ENCODE data around the gene SH3PXD2A.
"Not testable (repeated sequence)": the region's sequence is repeated elsewhere in the genome, so short reads cannot be mapped to it uniquely, and the experiment has no call there.

The SH3PXD2A gene

GRCh38 chr10:103637927-103638557, 217.3 kb downstream of the SH3PXD2A start:
- peak; percentile 39 for DNase-seq

- no peak for DNase-seq
Observed at GRCh38 chr10:103637011-103637410, 218.4 kb downstream of the SH3PXD2A start.

- no peak for DNase-seq
Observed at GRCh38 chr10:103636492-103636891, 218.9 kb downstream of the SH3PXD2A start.

- no peak for DNase-seq
Observed at GRCh38 chr10:103635580-103635979, 219.8 kb downstream of the SH3PXD2A start.

GRCh38 chr10:103633846-103634245, 221.5 kb downstream of the SH3PXD2A start:
- no peak for DNase-seq

GRCh38 chr10:103632871-103633270, 222.5 kb downstream of the SH3PXD2A start:
- DNase-seq = not testable (repeated sequence)

GRCh38 chr10:103632247-103632642, 223.1 kb downstream of the SH3PXD2A start:
- no peak for DNase-seq

- no peak for DNase-seq
Observed at GRCh38 chr10:103630156-103630555, 225.2 kb downstream of the SH3PXD2A start.

GRCh38 chr10:103629581-103629980, 225.8 kb downstream of the SH3PXD2A start:
- DNase-seq = no peak

- DNase-seq = no peak
Observed at GRCh38 chr10:103627893-103628292, 227.5 kb downstream of the SH3PXD2A start.

- no peak for DNase-seq
Observed at GRCh38 chr10:103627111-103627892, 228.1 kb downstream of the SH3PXD2A start.

GRCh38 chr10:103626178-103626577, 229.2 kb downstream of the SH3PXD2A start:
- DNase-seq = no peak

GRCh38 chr10:103622935-103623574, 232.3 kb downstream of the SH3PXD2A start:
- no peak for DNase-seq

- DNase-seq = no peak
Observed at GRCh38 chr10:103622286-103622685, 233.1 kb downstream of the SH3PXD2A start.

- no peak for DNase-seq
Observed at GRCh38 chr10:103621783-103622125, 233.6 kb downstream of the SH3PXD2A start.

GRCh38 chr10:103620891-103621782, 234.2 kb downstream of the SH3PXD2A start:
- DNase-seq = no peak

GRCh38 chr10:103620352-103620740, 235.0 kb downstream of the SH3PXD2A start:
- no peak for DNase-seq

- no peak for DNase-seq
Observed at GRCh38 chr10:103619424-103620351, 235.7 kb downstream of the SH3PXD2A start.

GRCh38 chr10:103618575-103619423, 236.6 kb downstream of the SH3PXD2A start:
- DNase-seq = no peak

- DNase-seq = no peak
Observed at GRCh38 chr10:103617602-103618385, 237.6 kb downstream of the SH3PXD2A start.
